HepG2 (cell line): Measurements from ENCODE around the gene GUCY2D.

Source experiments
- ATF3 ChIP-seq: sonication (generic); formaldehyde crosslinking; IDR thresholded peaks from 2 replicates; pipeline ENCODE4 v1.4.0; 2020; ENCODE audit warnings: missing genetic modification reagents
- IKZF5 ChIP-seq: IDR thresholded peaks from 2 replicates; pipeline ENCODE4 v1.6.1; 2018; ENCODE audit warnings: missing genetic modification reagents, mild to moderate bottlenecking, missing compliant biosample characterization
- JUND ChIP-seq: sonication (generic); formaldehyde crosslinking; IDR thresholded peaks from 2 replicates; pipeline ENCODE4 v1.8.0; 2022; ENCODE audit warnings: mild to moderate bottlenecking, missing genetic modification reagents
- POLR2A ChIP-seq, 2 experiments: IDR thresholded peaks; 2 replicates each; pipeline ENCODE4 v1.6.1; 2011; ENCODE audit warnings: low read depth in 2 of 2, low read length in 2 of 2, mild to moderate bottlenecking in 1 of 2, moderate library complexity in 1 of 2; ENCODE audit not compliant: insufficient read depth in 1 of 2
- SP1 ChIP-seq, 2 experiments: fragments of 450-650 bp in 1 of 2; sonication (generic) in 1 of 2; formaldehyde crosslinking in 1 of 2; IDR thresholded peaks; 2 replicates each; pipeline versions ENCODE4 v1.4.0 to v1.6.1; 2016 to 2020; ENCODE audit warnings: missing genetic modification reagents in 1 of 2
- TCF12 ChIP-seq, 2 experiments: fragments of 450-650 bp in 1 of 2; sonication (generic) in 1 of 2; formaldehyde crosslinking in 1 of 2; IDR thresholded peaks; 2 replicates each; pipeline versions ENCODE4 v1.6.1 to v1.8.0; 2017 to 2022; ENCODE audit warnings: antibody characterized with exemption in 1 of 2, mild to moderate bottlenecking in 1 of 2, missing genetic modification reagents in 1 of 2, moderate library complexity in 1 of 2
- ZIK1 ChIP-seq: sonication (generic); formaldehyde crosslinking; IDR thresholded peaks from 2 replicates; pipeline ENCODE4 v1.5.0; 2020; ENCODE audit warnings: mild to moderate bottlenecking, low read depth, missing genetic modification reagents, borderline replicate concordance
- ZNF24 ChIP-seq: fragments of 450-650 bp; IDR thresholded peaks from 2 replicates; pipeline ENCODE4 v1.6.1; 2017; ENCODE audit warnings: antibody characterized with exemption, mild to moderate bottlenecking

DNA sequence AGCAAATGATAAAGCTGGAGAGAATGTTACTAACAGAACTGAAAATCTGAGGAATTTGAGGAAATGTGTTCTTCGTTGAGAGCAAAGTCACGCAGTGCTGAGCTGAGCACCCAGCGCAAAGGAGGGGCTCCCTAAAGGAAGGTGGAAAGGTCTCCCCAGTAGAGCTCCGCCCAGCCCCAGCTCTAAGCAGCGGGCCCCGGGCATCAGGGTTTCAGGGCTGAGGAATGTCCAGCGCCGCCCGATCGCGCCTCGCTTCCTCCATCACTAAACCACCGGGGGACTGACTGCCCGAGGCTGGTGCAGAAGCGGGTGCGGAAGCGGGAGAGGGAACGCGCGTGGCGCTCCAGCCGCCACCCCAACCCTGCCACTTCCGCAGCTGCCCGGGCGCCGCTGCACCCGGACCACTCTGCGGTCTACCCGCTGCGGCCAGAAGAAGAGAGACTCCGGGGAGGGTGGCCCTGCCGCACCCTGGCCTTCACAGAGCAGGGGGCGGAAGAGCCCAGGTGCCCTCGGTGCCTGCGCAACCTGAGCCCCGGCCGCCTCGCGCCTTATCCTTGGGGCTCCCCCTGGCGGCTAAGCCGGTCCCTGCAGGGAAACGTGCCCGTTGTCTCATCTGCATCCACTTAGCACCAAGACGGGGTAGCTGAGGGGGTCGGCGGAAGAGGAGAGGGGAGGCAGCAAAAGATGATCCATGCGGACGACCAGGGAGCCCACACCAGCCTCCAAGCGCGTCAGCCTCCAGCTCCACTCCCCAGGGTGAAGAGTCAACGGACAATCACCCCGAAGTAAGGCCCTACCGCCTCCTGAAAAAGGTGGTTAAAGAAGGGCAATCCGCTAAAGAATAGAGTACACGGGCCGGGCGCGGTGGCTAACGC, 12.4 kb upstream of the GUCY2D start:
- TF ChIP-seq ZIK1 (CRISPR knock-in tag) (no peak), JUND (CRISPR knock-in tag) (no peak), TCF12 (IDR thresholded peaks at IDR 0.05) (no peak), TCF12 (CRISPR knock-in tag; IDR thresholded peaks at IDR 0.05) (0 out of 2 replicates have a peak, but pooled peaks have one; percentile 55), POLR2A (IDR thresholded peaks at IDR 0.05; ENCODE audit: insufficient read depth in 1 of 2, low read depth in 2 of 2, low read length in 2 of 2) (no peak; a peak in 1 of 4 replicates), IKZF5 (CRISPR knock-in tag) (no peak), ZNF24 (no peak), ATF3 (CRISPR knock-in tag) (no peak), SP1 (IDR thresholded peaks at IDR 0.05) (no peak), SP1 (CRISPR knock-in tag; IDR thresholded peaks at IDR 0.05) (no peak)
